ELF-1 (cell line): Measurements from ENCODE around the gene UNC119.
"Not testable (repeated sequence)": the region's sequence is repeated elsewhere in the genome, so short reads cannot be mapped to it uniquely, and the experiment has no call there.

Experiments
- DNase-seq: peaks from one replicate; pipeline ENCODE4 v3.0.0-alpha.2; 2016; ENCODE audit warnings: low read depth, low spot score

UNC119 gene

GRCh38 chr17:28552176-28552999 lies at the start of gene UNC119:
UNC119 (minus strand) TSS chr17:28552624; CDS start chr17:28552557, 67 bp downstream.
- DNase-seq = peak; percentile 55

GRCh38 chr17:28599311-28600184 lies 47.1 kb upstream of the UNC119 start:
- peak; percentile 52 for DNase-seq

GRCh38 chr17:28598799-28599310 lies 46.4 kb upstream of the UNC119 start, which contains the start of gene SPAG5:
SPAG5 (minus strand) TSS chr17:28599025; CDS start chr17:28598946, 79 bp downstream.
- peak; percentile 99 for DNase-seq

GRCh38 chr17:28598389-28598788 lies 46.0 kb upstream of the UNC119 start:
- no peak for DNase-seq

DNA sequence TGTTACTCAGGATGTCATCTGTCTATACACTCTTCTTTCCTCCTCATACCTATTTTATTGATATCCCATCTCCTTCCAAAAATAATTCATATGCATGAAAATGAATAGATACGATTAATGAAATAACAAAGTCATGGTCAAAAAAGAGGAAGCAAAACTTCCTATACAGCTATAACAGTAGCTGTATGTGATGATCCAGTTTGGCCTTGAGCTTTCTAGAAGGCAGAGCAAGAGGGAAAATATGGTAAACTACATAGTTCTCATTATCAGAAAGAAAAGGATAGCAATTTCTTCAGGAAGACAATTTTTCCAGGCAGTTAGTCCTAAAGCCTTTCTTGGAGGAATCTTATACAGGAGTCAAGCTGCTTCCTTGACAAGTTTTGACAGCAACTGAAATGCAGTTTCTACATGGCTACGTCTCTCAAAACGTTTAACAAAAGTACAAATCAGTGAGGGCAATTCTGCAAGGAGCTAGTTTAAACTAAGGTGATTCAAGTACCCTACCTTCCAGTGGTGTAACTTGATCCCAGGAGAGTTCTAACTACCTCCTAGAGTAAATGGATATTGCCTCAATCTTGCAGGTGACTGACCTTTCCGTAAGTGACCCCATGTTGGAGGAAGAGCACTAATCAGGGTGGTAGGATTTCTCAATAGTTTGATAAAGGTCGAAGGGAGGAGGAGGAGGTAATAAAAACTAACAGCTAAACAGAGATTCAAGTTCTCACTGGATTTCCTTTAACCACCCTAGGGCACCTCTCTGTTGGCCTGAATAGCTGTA lies 45.4 kb upstream of the UNC119 start:
- no peak for DNase-seq

DNA sequence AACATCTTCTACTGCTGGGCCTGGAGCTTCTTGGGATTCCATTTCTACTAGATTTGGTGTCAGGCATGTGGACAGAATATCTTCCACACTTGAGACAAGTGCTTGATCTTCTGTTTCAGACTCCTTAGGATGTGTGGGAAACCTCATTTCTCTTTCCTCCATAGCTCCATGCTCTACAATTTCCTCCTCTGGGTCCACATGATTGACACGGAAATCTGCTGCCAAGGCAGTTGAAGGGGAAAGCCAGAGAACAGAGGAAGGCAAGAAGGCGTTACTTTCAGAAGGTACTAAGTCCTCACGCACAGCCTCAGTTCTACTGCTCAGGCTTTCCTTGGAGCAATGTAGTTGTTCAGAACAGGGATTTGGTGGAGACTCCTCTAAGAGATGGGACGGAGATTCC lies 39.8 kb upstream of the UNC119 start:
- no peak for DNase-seq

GRCh38 chr17:28585851-28586250 lies 33.4 kb upstream of the UNC119 start:
- DNase-seq = no peak

GRCh38 chr17:28584434-28584833 lies 32.0 kb upstream of the UNC119 start:
- DNase-seq = no peak

DNA sequence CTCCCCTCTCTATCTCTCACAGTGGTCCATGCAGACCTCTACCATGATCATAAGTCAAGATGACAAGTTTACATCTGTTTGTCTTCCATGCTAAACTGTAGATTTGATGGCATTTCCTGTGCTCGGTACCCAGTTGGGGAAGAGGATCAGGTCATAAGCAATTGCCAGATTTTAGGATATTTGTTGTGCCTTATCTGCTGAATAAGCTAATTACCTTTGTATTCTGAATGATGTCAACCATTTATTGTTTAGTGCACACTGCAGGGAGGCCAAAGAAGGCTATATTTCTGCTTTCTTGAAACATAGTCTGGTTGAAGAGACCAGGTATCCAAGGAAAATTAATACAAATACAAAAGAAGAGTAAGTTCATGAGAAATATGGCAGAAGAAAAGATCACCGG lies 30.1 kb upstream of the UNC119 start:
- no peak for DNase-seq

DNA sequence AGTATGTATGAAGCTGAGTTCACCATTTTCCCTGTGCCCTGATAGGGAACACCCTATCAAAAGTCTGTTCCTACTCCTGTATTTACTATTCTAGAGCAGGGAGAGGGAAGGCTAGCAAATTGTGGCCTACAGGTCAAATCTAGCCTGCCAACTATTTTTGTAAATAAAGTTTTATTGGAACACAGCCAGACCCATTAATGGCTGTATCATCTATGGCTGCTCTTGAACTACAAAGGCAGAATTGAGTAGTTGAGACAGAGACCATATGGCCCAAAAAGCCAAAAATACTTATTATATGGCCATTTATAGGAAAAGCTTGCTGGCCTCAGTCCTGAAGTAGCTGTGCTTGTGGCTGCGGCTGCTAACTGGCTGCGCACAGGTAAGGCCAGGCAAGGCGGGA lies 28.5 kb upstream of the UNC119 start:
- DNase-seq = no peak

DNA sequence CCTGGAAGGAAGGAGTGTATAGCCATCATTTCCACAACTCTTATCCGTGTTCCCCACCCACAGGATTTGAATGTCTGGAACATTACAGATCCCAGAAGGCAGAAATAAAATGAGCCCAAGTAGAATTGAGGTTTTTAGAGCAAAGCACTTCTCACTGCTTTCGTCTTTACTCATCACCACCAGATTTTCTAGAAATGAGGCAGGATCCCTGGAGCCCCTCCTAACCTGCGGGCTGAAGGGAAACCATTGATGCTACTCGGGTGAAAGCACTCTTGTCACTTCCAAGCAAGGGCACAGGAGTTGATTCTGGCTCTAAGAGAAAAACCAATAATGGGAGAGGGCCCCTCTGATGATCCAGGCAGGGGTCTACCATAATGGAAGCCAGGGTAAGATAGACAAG lies 27.1 kb upstream of the UNC119 start:
- no peak for DNase-seq

GRCh38 chr17:28578246-28579195 lies 26.1 kb upstream of the UNC119 start:
- DNase-seq = no peak

GRCh38 chr17:28577466-28577824 lies 25.0 kb upstream of the UNC119 start:
- DNase-seq = no peak

DNA sequence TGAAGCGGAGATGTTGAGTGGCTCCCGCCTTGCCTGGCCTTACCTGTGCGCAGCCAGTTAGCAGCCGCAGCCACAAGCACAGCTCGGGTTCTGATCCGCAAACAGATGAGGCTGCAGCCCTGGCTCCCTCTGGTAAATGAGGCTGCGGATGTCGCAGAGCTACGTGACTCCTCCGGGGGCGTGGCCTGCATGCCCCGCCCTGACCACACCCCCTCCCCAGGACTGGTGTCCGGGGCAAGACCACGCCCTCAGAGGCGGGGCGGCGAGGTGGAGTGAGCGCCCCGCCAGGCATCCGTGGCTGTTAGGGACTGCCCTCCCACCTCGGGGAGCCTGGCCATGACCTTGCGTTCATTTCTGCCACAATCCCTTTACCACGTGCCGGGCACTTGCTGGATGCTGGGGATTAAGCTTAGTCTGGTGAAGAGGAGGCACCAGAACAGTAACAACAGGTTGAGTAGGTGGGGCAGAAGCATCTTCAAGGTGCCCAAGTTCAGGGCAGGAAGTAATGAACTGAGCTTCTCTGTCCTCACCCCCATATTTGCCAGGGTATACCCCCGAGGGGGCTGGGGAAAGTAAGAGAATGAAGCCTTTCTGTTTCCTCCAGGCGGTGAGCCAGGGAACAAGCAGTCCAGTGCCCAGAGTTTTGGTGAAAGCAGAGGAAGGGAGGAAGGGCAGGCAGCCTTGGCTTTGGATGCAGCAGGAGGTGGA lies 24.5 kb upstream of the UNC119 start, which contains the start of gene ALDOC:
ALDOC (minus strand) TSS at position 138 of the 708 bp plus-strand sequence. CDS start 1,363 bp downstream, outside the sequence.
- peak; percentile 97 for DNase-seq

- not testable (repeated sequence) for DNase-seq
Measured at GRCh38 chr17:28576016-28576415, 23.6 kb upstream of the UNC119 start.

GRCh38 chr17:28575126-28575795 lies 22.8 kb upstream of the UNC119 start:
- peak; percentile 31 for DNase-seq

DNA sequence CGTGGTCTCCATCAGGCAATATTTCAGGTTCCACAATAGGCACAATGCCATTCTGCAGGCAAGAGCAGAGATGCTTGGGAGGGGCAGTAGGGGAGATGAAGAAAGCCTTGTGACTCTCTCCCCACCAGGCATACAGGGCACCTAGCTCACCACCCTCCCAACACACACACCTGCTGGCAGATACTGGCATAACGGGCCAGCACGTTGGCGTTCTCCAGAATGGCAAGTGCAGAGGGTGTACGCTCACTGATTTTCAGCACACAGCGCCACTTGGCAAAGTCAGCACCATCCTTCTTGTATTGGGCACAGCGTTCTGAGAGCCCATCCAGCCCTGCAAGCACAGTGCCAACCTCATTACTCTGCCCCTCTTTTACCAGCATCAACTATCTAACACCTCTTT lies 22.1 kb upstream of the UNC119 start:
- DNase-seq = no peak

DNA sequence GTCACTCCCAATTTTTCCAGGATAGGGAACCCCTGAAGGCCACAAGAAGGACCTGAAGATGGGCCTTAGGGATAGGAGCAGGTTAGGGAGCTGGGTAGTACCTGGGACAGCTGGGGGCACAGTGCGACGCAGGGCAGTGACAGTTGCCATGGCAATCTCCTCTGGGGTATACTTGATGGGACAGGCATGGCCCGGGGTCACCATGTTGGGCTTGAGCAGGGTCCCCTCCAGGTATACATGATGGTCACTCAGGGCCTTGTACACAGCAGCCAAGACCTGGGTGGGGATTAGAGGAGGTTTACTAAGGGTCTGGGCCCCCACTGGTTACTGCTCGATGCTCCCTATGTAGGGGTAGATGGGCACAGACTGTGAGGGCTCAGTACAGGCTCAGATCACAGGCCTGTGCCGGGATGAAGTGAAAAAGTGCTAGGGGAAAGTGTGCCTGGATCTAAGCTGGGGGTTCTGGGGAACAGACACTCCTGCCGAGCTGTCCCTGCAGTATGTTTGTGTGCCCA lies 21.6 kb upstream of the UNC119 start:
- no peak for DNase-seq

DNA sequence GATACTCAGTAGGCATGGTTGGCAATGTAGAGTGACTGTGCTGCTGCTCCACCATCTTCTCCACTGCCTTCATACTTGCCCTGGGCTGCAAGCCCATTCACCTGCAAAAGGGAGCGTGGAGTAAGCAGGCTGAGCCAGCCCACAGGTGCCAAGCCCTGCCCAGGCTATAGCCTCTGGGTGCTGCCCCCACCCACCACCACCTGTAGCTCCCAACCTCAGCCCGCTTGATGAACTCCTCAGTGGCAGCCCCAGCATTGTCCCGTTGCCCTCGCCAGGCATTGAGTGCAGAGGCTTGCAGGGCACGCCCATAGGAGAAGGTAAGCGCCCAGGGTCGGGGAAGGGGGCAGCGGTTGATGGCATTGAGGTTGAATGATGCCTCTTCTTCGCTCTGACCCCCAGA lies 21.1 kb upstream of the UNC119 start:
- DNase-seq = no peak
